ENCODE measurements around the gene FAM222A. TPM values are rescaled to one million over a fixed set of nuclear protein-coding genes. Genes with fewer than 3 reads are reported as not detected.

The FAM222A gene
- total RNA-seq, 1 donor from 2014 or later: 3.1 TPM

DNA sequence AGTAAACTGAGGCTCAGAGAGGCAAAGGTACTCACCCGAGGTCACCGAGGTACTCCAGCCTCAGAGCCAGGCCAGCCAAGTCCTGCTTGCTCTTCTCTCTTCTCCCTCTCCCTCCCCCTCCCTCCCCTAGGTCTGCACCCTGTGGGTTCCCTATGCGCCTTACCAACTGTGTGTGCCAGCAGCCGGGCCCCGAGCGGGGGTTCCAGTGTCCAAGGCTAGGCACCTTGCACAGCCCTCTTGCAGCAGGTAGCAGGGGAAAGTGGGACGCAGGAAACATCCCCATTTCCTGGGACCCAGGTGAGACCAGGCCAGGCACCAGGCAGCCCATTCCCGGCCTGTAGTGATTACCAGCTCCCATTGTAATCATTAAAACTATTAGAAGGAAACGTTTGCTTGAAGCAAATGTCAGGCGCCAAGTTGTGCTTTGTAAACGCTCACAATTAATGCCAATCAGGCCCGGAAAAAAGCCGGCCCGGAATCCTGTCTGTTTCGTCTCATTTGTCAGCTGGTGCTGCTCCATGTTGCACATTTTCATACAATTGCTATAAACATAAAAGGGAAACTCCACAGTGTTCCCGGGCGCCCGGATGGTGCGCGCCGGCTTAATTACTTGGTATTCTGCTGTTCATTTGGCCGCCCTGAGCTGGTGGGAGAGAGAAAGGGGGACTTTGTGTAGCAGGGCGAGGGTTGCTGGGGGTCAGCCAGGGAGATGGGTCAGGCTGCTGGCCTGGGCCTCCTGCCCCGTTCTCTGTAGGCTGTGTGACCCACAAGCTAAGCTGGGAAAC is 11.9 kb downstream of the FAM222A start:
- peak; percentile 50 for DNase-seq

- no peak for DNase-seq
Measured at GRCh38 chr12:109726106-109726497, 12.5 kb downstream of the FAM222A start.

DNA sequence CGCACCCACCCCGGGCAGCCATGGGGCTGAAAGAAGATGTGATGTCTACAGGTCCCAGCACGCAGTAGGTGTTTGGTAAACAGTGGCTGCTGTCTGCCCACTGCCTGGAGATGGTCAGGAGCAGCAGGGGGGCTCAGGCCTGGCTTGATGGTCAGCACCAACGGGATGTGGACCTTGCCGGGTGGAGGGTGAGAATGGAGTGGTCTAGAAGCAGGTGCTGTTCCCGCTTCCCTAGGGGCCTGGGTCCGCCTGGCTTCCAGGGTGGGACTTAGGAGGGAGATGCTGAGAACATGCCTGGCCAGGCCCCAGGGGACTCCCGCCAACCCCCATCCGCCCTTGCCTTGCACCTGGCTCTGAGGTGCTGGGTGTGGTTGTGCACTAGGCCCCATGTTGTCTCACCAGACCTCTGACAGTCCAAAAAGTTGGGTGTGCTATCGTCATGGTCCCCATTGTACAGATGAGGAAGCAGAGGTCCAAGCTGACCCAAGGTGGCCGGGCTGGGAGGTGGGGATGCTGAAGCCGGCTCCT is 12.9 kb downstream of the FAM222A start:
- no peak for DNase-seq

DNA sequence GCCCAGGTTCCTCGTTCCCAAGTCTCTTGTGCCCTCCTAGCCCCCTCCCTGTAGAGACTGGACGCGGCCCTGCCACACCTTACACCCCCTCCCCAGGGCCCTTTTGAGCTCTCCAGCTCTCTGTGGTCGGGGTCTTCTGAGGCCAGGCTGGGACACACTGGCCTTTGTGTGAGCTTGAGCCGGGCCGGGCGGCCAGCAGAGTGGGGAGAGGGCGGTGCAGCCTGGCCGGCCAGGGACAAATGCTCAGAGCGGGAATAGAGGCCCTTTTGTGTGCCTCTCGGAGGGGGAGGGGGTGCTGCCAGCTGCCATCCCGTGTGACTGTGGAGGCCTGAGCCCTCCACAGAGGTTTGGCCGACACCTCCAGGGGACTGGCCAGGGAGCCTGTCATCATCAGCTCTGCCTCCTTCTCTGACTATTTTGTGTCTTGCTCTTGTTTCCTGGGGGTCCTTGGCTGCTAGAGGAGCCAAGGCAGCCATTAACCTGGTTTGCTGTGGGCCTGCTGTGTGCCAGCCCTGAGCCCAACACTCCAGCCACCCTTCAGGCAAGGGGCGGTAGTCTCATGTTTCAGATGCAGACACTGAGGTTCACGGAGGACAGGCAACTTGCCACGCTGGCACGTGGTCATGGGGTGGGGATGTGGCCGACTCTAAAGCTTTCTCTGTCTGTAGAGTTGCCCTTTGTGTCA is 13.6 kb downstream of the FAM222A start:
- peak; percentile 83 for DNase-seq

- DNase-seq: no peak
Measured at GRCh38 chr12:109727746-109728726, 14.4 kb downstream of the FAM222A start.

DNA sequence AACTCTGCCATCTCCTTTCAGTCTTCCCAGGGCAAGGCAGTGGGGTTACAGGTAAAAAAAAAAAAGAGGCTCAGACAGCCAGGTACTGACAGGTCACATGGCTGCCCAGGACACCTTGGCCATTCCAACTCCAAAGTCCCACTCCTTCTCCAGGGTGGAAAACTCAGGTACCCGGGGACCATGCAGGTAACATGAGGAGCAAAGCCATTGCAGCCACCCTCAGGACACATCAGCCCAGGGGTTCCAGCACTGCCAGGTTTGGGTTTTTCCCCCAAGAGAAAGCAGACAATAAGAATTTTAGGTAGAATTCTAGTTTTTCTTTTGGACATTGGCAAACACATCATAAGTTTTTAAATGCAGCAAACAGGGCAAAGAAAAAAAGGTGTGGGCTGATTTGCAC is 15.3 kb downstream of the FAM222A start:
- no peak for DNase-seq

DNA sequence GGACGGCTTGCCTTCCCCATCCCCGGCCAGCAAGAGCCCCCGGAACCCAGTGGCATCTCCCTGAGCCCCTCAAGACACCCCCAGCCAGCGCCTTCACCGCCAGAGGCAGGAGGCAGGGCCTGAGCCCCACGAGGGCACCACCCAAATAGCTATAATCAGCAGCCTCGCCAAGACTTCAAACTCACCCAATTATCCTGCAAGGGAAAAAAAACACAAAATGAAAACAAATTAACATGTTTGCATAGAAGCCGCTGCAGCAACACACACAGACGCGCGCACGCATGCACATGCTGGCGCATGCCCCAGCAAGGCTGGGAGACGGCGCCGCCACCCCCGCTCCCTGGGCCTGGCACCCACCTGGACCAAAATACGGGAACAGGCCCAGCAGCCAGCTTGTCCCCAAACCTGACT is 15.8 kb downstream of the FAM222A start:
- DNase-seq: peak; percentile 26

- DNase-seq: no peak
Measured at GRCh38 chr12:109729801-109730200, 16.2 kb downstream of the FAM222A start.

- DNase-seq: no peak
Measured at GRCh38 chr12:109730306-109731145, 16.9 kb downstream of the FAM222A start.

GRCh38 chr12:109731231-109731731 is 17.7 kb downstream of the FAM222A start:
- DNase-seq: no peak

GRCh38 chr12:109731806-109732205 is 18.2 kb downstream of the FAM222A start:
- no peak for DNase-seq

- DNase-seq: no peak
Measured at GRCh38 chr12:109732321-109733305, 19.0 kb downstream of the FAM222A start.

DNA sequence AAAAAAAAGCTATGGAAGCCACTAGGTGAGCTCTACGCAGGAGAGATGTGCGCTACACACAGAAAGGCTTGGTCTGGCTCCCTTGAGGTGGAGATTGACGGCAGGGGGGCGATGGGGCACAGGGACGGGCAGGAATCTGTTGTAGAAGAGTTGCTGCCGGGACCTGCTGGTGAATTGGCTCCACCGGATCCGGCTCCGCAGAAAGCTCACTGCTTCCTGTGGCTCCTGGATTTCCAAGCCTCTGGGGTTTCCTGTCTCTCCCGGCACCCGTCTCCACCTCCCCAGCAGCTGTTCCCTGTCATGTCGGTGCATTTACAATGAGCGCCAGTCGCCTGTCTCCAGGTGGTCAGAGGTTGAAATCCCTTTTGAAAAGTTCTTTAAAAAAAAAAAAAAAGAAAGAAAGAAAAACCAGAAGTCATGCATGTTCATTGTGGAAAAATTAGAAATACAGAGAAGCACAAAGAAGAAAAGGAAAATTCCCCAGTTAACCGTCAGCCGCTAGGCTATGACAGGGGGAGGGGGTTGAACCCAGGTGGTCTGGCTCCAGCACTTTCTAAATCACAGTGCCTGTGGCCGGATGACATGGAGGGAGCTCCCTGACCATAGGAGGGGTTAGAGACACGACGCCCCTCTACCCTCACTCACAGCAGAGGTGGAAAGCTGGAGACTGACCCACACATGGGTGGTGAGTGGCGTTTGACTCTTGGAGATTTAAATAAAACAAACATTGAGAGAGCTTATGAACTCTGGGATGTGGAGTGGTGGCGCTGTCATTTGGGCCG is 20.8 kb downstream of the FAM222A start:
- peak; percentile 57 for DNase-seq

- no peak for DNase-seq
Measured at GRCh38 chr12:109735051-109735521, 21.5 kb downstream of the FAM222A start.

DNA sequence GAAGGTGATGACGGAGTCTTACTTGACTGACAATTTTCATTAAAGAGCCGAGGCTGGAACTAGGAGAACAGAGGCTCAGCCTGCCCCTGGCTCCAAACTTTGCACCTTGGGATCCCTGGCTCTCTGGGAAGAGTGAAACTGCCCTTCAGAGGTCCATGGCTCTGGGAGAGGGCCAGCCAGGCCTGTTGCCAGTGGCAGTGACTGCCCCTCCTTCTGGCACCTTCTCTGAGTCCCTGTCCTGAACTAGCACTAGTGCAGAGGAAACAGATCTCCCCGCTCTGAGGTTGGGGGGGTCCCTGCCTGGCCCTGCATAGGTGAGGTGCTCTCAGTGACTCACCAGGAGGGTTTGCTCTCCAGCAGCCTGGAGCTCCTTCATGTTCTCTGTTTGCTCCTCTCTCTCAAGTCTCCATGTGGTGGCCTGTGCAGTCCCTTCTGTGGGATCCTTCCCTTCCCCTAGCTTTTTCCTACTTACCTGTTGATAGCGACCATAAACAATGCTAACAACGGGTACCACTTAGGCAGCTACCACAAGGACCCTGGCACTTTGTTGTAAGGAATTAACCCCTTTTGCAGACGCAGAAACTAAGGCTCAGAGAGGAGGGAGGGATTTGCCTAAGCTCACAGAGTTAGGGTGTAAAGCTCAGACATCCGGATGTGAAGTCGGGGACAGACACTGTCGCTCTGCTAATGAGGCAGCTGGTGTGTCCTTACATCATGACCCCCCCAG is 22.4 kb downstream of the FAM222A start:
- DNase-seq: no peak

DNA sequence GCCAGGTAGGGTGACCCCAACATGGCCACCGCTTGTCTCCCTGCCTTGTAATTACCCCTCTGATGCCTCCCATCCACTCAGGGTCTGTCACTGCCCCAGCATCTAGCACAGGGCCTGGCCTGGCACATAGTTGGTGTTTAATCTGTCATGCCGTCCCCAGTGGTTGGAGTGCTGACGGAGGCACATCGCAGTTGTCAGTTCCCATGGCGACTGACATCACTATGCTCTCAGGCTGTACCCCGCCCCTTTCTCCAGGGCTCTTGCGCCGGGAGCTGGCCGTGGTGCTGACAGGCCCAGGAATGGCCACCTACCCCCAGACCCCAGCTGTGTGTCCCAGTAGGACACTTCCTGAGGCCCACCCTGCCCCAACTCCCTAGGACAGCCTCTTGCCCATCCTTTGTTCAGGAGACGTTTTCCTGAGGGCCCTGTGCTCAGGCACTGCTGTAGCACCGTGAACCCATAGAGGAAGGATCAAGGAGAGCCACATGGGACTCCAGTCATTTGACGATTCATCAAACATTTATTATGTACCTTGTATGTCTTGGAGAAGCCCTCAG is 23.0 kb downstream of the FAM222A start:
- DNase-seq: peak; percentile 88

DNA sequence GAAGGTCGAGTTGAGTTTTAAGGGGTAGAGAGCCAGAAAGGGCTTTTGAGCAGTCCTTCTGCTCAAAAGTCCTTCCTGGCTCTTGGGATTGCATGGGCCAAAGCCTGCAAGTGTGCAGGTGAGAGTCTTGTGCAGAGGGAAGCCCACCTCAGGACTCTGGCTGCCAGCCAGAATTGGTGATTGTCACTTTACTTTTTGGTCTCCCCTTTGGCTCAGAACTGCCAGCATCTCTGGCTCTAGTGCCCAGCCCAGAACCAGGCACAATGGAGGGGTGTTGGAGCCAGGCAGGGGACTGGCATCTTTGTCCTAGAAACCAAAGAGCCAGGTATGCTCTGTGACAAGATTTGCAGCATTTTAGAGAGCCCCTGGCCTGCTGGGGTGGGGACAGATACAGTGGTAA is 23.5 kb downstream of the FAM222A start:
- no peak for DNase-seq

- DNase-seq: no peak
Measured at GRCh38 chr12:109737631-109738030, 24.0 kb downstream of the FAM222A start.
